ENCODE measurements around the gene TMEM219. TPM values are rescaled to one million over a fixed set of nuclear protein-coding genes. Genes with fewer than 3 reads are reported as not detected.

The TMEM219 gene
- total and polyA plus RNA-seq, 2 donors (not counting 3 experiments of a cell fraction or from before 2014, with no cell fraction given): 110 to 182 TPM

DNA sequence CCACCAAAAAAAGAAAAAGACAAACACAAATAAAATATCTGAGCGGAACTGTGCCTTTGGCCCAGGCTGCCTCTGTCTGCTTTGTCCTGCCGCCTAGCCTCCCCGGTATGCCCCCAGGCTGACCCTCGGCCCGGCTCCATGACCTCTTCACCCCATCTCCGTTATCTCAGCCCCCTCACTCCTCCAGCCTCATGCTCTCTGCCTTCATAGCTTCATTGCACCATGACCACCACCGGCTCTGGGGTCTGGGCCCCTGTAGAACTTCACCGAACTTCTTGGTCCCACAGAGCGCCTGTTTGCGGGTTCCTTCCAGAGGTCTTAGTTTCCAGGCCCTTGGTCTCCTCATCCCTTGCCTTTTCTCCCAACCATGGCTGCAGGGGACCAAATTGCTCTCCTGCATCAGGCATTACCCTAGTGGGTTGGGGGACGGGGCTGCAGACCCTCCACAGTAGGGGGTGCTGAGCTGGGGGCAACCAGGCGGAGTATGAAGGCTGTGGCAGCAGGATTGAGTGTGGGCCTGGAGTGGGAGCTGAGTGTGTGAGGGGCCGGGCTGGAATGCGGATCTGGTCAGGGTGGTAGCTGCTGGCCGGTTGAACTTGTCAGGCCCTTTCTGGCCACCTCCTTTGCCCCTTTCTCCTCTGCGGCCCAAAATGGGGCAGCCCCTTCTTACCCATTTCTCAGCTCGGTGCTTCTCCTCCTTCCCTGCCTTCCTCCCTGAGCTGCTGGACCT, 26.6 kb downstream of the TMEM219 start:
- no peaks in the 10 kb centered on the region for H3K79me2 ChIP-seq (ENCODE audit: control insufficient read depth, insufficient read depth, low read length)
- CTCF ChIA-PET: interaction anchor here (1.4 kb wide), 1 partner anchor 140 kb away, joined by 3 read pairs; no protein-coding TSS in a partner anchor
- DNase-seq (ENCODE audit: low read depth, low spot score) (no peak), FAIRE-seq (no peak)
- POLR2A ChIA-PET: interaction anchor here (1.1 kb wide), 1 partner anchor 15 kb away, joined by 3 read pairs; the partner anchor contains the start of gene TAOK2
- TF ChIP-seq FOS (IDR thresholded peaks at IDR 0.05; ENCODE audit: borderline replicate concordance, insufficient read depth, low read length) (no peak), GATA2 (IDR thresholded peaks at IDR 0.05; ENCODE audit: insufficient read depth, insufficient read length, low read depth, low read length) (no peak), POLR2A (IDR thresholded peaks at IDR 0.05; ENCODE audit: low read depth, low read length) (no peak), POLR2AphosphoS5 (IDR thresholded peaks at IDR 0.05; ENCODE audit: insufficient read depth, low read depth, low read length) (no peak), EZH2 (IDR thresholded peaks at IDR 0.05; ENCODE audit: borderline replicate concordance, low read depth, low read length, severe bottlenecking) (no peak), JUN (IDR thresholded peaks at IDR 0.05; ENCODE audit: borderline replicate concordance, insufficient read depth, insufficient read length, low read depth) (no peak), MYC (IDR thresholded peaks at IDR 0.05; ENCODE audit: low read depth, low read length) (no peak)
- TF ChIP-seq, protein P1, sequence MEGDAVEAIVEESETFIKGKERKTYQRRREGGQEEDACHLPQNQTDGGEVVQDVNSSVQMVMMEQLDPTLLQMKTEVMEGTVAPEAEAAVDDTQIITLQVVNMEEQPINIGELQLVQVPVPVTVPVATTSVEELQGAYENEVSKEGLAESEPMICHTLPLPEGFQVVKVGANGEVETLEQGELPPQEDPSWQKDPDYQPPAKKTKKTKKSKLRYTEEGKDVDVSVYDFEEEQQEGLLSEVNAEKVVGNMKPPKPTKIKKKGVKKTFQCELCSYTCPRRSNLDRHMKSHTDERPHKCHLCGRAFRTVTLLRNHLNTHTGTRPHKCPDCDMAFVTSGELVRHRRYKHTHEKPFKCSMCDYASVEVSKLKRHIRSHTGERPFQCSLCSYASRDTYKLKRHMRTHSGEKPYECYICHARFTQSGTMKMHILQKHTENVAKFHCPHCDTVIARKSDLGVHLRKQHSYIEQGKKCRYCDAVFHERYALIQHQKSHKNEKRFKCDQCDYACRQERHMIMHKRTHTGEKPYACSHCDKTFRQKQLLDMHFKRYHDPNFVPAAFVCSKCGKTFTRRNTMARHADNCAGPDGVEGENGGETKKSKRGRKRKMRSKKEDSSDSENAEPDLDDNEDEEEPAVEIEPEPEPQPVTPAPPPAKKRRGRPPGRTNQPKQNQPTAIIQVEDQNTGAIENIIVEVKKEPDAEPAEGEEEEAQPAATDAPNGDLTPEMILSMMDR (IDR thresholded peaks at IDR 0.05; ENCODE audit: extremely low read depth in 1 of 2, insufficient read depth in 1 of 2, low read depth in 1 of 2, low read length in 2 of 2): no peak
- TF ChIP-seq, protein P2, sequence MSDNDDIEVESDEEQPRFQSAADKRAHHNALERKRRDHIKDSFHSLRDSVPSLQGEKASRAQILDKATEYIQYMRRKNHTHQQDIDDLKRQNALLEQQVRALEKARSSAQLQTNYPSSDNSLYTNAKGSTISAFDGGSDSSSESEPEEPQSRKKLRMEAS (IDR thresholded peaks at IDR 0.05; ENCODE audit: insufficient read depth, insufficient read length): no peak
- no peak overlapping the region for H2AFZ ChIP-seq (ENCODE audit: low read depth, low read length)
- intact Hi-C loops (cut with micrococcal nuclease) (no loop called here), dilution Hi-C loops (cut with MboI; ENCODE audit: extremely low pct_ligation_motif_present, low sequenced_read_pairs) (no loop called here)
- no TSS peak for BruUV-seq (replicated peaks)
- H3K9ac ChIP-seq (replicated peaks; ENCODE audit: extremely low read depth, insufficient read depth, low read length): no peak overlapping the region
- no peak overlapping the region for H3K27ac ChIP-seq (ENCODE audit: insufficient read depth, low read depth, low read length)
- H3K36me3 ChIP-seq (ENCODE audit: control insufficient read depth in 2 of 2, extremely low read depth in 1 of 2, insufficient read depth in 2 of 2, low read length in 2 of 2): peaks cover 37 to 85% of the 10 kb centered on the region in 2 experiments
- H4K20me1 ChIP-seq (replicated peaks; ENCODE audit: control insufficient read depth, extremely low read depth, insufficient read depth, low read length): no peaks in the 10 kb centered on the region
- H3K27me3 ChIP-seq (ENCODE audit: control insufficient read depth in 2 of 2, insufficient read depth in 2 of 2, low read length in 2 of 2): no peaks in the 10 kb centered on the region
- no peak overlapping the region for H3K4me2 ChIP-seq (ENCODE audit: insufficient read depth, low read length)
- H3K4me3 ChIP-seq (replicated peaks in 1 of 3; ENCODE audit: insufficient read depth in 1 of 3, low read depth in 1 of 3, low read length in 3 of 3): no peak overlapping the region
- H3K9me1 ChIP-seq (replicated peaks; ENCODE audit: control insufficient read depth, extremely low read depth, insufficient read depth, low read length): no peaks in the 10 kb centered on the region
- H3K9me3 ChIP-seq (replicated peaks; ENCODE audit: control insufficient read depth, insufficient read depth, low read length): no peaks in the 10 kb centered on the region
- no peaks in the 10 kb centered on the region for H3K4me1 ChIP-seq (ENCODE audit: control insufficient read depth, extremely low read depth, insufficient read depth, low read length)
